Right atrium auricular region (tissue), 2 donors: ENCODE measurements around the gene GUCA2A. TPM values are rescaled to one million over a fixed set of nuclear protein-coding genes. Genes with fewer than 3 reads are reported as not detected.

Source experiments
- DNase-seq: peaks from one replicate; pipeline ENCODE4 v3.0.0-alpha.2; 2019; ENCODE audit warnings: low spot score
- H3K27ac ChIP-seq, 2 donors: fragments of 200-600 bp; sonication (generic); 1 replicate in 1 of 2; 2 replicates in 1 of 2; pipeline ENCODE4 v1.5.1; 2016 to 2019
- H3K27me3 ChIP-seq, 2 donors: fragments of 200-600 bp; sonication (generic); one replicate each; pipeline versions ENCODE4 v1.5.1 to v1.6.0; 2017 to 2019
- H3K36me3 ChIP-seq: fragments of 200-600 bp; sonication (generic); one replicate; pipeline ENCODE4 v1.5.1; 2016
- H3K4me1 ChIP-seq, 2 donors: fragments of 200-600 bp; sonication (generic); one replicate each; pipeline versions ENCODE4 v1.5.1 to v1.6.0; 2017 to 2019
- H3K4me3 ChIP-seq, 2 donors: fragments of 200-600 bp; sonication (generic); 1 replicate in 1 of 2; 2 replicates in 1 of 2; pipeline ENCODE4 v1.5.1; 2017 to 2019; ENCODE audit warnings: mild to moderate bottlenecking in 1 of 2, moderate library complexity in 1 of 2
- H3K9me3 ChIP-seq, 2 donors: fragments of 200-600 bp; sonication (generic); one replicate each; pipeline ENCODE4 v1.5.1; 2019
- total RNA-seq, 2 donors: library from RNA; depleted of rRNA; stranded (reverse); fragments of >200 nt; gene quantifications; one replicate each; pipeline ENCODE4 v1.1.0, GENCODE V29; 2016
- TF ChIP-seq, protein P1 (sequence below), 2 donors: fragments of 200-600 bp; sonication (generic); IDR thresholded peaks; one replicate each; pipeline ENCODE4 v1.5.1; 2019; ENCODE audit warnings: antibody characterized with exemption in 2 of 2

The GUCA2A gene
- total RNA-seq, 2 donors from 2014 or later: not detected

GRCh38 chr1:42163536-42164503 is 725 bp downstream of the GUCA2A start:
- TF ChIP-seq, protein P1, sequence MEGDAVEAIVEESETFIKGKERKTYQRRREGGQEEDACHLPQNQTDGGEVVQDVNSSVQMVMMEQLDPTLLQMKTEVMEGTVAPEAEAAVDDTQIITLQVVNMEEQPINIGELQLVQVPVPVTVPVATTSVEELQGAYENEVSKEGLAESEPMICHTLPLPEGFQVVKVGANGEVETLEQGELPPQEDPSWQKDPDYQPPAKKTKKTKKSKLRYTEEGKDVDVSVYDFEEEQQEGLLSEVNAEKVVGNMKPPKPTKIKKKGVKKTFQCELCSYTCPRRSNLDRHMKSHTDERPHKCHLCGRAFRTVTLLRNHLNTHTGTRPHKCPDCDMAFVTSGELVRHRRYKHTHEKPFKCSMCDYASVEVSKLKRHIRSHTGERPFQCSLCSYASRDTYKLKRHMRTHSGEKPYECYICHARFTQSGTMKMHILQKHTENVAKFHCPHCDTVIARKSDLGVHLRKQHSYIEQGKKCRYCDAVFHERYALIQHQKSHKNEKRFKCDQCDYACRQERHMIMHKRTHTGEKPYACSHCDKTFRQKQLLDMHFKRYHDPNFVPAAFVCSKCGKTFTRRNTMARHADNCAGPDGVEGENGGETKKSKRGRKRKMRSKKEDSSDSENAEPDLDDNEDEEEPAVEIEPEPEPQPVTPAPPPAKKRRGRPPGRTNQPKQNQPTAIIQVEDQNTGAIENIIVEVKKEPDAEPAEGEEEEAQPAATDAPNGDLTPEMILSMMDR (IDR thresholded peaks at IDR 0.05): no peak
- peaks cover 0 to 7% of the 10 kb centered on the region in 2 donors for H3K9me3 ChIP-seq
- no peak overlapping the region for H3K27ac ChIP-seq
- H3K27me3 ChIP-seq: no peaks in the 10 kb centered on the region
- peak; percentile 26 for DNase-seq
- peaks cover 0 to 21% of the 10 kb centered on the region in 2 donors for H3K4me1 ChIP-seq
- no peak overlapping the region for H3K4me3 ChIP-seq
- H3K36me3 ChIP-seq: no peaks in the 10 kb centered on the region

GRCh38 chr1:42163114-42163513 is 1.4 kb downstream of the GUCA2A start:
- TF ChIP-seq, protein P1 (IDR thresholded peaks at IDR 0.05): no peak
- Histone ChIP-seq H3K36me3 (no peaks in the 10 kb centered on the region), H3K27ac (no peak overlapping the region), H3K4me1 (peaks cover 0 to 21% of the 10 kb centered on the region in 2 donors), H3K4me3 (no peak overlapping the region), H3K9me3 (peaks cover 0 to 7% of the 10 kb centered on the region in 2 donors), H3K27me3 (no peaks in the 10 kb centered on the region)
- DNase-seq: no peak

GRCh38 chr1:42162181-42162580 is 2.4 kb downstream of the GUCA2A start:
- TF ChIP-seq, protein P1 (IDR thresholded peaks at IDR 0.05): no peak
- Histone ChIP-seq H3K27ac (no peak overlapping the region), H3K27me3 (no peaks in the 10 kb centered on the region), H3K4me1 (peaks cover 0 to 21% of the 10 kb centered on the region in 2 donors), H3K4me3 (no peak overlapping the region), H3K36me3 (no peaks in the 10 kb centered on the region), H3K9me3 (peaks cover 0 to 7% of the 10 kb centered on the region in 2 donors)
- DNase-seq: no peak

DNA sequence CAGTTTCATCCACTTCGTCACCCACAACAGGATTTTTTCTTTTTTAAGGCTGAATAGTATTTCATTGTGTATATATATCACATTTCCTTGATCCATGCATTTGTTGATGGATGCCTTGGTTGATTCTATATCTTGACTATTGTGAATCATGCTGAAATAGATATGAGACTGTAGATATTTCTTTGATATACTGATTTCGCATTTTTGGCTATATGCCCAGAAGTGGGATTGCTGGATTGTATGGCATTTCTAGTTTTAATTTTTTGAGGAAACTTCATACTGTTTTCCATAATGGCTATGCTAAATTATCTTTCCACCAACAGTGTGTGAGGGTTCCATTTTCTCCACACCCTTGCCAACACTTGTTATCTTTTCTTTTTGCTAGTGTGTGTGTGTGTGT is 6.4 kb downstream of the GUCA2A start:
- Histone ChIP-seq H3K4me1 (no peaks in the 10 kb centered on the region), H3K27me3 (no peaks in the 10 kb centered on the region), H3K36me3 (no peaks in the 10 kb centered on the region), H3K4me3 (no peak overlapping the region), H3K27ac (no peak overlapping the region), H3K9me3 (peaks cover 0 to 7% of the 10 kb centered on the region in 2 donors)
- TF ChIP-seq, protein P1 (IDR thresholded peaks at IDR 0.05): no peak
- no peak for DNase-seq

GRCh38 chr1:42157667-42158066 is 6.9 kb downstream of the GUCA2A start:
- TF ChIP-seq, protein P1 (IDR thresholded peaks at IDR 0.05): no peak
- H3K9me3 ChIP-seq: peaks cover 0 to 7% of the 10 kb centered on the region in 2 donors
- no peaks in the 10 kb centered on the region for H3K4me1 ChIP-seq
- H3K4me3 ChIP-seq: no peak overlapping the region
- no peak for DNase-seq
- no peaks in the 10 kb centered on the region for H3K36me3 ChIP-seq
- no peak overlapping the region for H3K27ac ChIP-seq
- no peaks in the 10 kb centered on the region for H3K27me3 ChIP-seq
